Measurements from ENCODE around the gene KITLG. TPM values are rescaled to one million over a fixed set of nuclear protein-coding genes. Genes with fewer than 3 reads are reported as not detected.
A peak's percentile ranks its signal among the peaks of the same experiment; 100 is the strongest.

The KITLG gene
- total RNA-seq, 4 donors from 2014 or later: 10.2 to 27.5 (median 16.4) TPM

- no peak for TF ChIP-seq EP300 (IDR thresholded peaks at IDR 0.05)
- TF ChIP-seq, protein P1, sequence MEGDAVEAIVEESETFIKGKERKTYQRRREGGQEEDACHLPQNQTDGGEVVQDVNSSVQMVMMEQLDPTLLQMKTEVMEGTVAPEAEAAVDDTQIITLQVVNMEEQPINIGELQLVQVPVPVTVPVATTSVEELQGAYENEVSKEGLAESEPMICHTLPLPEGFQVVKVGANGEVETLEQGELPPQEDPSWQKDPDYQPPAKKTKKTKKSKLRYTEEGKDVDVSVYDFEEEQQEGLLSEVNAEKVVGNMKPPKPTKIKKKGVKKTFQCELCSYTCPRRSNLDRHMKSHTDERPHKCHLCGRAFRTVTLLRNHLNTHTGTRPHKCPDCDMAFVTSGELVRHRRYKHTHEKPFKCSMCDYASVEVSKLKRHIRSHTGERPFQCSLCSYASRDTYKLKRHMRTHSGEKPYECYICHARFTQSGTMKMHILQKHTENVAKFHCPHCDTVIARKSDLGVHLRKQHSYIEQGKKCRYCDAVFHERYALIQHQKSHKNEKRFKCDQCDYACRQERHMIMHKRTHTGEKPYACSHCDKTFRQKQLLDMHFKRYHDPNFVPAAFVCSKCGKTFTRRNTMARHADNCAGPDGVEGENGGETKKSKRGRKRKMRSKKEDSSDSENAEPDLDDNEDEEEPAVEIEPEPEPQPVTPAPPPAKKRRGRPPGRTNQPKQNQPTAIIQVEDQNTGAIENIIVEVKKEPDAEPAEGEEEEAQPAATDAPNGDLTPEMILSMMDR (IDR thresholded peaks at IDR 0.05): no peak
- TF ChIP-seq POLR2A (IDR thresholded peaks at IDR 0.05): no peak
- no peaks in the 10 kb centered on the region for H3K36me3 ChIP-seq
- no peak overlapping the region for H3K27ac ChIP-seq
- H3K4me1 ChIP-seq: peaks cover 0 to 28% (median 2%) of the 10 kb centered on the region in 4 donors
- no peaks in the 10 kb centered on the region for H3K27me3 ChIP-seq
- 76% methylated on average over 2 of the region's 2 CpGs for WGBS, 2 donors
- DNase-seq (ENCODE audit: low spot score in 2 of 2): no peak
- no peak overlapping the region for H3K4me3 ChIP-seq
- no peaks in the 10 kb centered on the region for H3K9me3 ChIP-seq
Observed at GRCh38 chr12:88559772-88560171, 20.5 kb downstream of the KITLG start.

- H3K36me3 ChIP-seq: no peaks in the 10 kb centered on the region
- H3K9me3 ChIP-seq: no peaks in the 10 kb centered on the region
- no peaks in the 10 kb centered on the region for H3K27me3 ChIP-seq
- TF ChIP-seq POLR2A (IDR thresholded peaks at IDR 0.05) (no peak), EP300 (IDR thresholded peaks at IDR 0.05) (no peak)
- TF ChIP-seq, protein P1 (IDR thresholded peaks at IDR 0.05): no peak
- peaks cover 0 to 33% (median 4%) of the 10 kb centered on the region in 4 donors for H3K4me1 ChIP-seq
- no peak overlapping the region for H3K27ac ChIP-seq
- WGBS, 2 donors: 78 to 83% methylated on average over 7 of the region's 7 CpGs
- no peak for DNase-seq (ENCODE audit: low spot score in 2 of 2)
- no peak overlapping the region for H3K4me3 ChIP-seq
Observed at GRCh38 chr12:88559199-88559598, 21.1 kb downstream of the KITLG start.

DNA sequence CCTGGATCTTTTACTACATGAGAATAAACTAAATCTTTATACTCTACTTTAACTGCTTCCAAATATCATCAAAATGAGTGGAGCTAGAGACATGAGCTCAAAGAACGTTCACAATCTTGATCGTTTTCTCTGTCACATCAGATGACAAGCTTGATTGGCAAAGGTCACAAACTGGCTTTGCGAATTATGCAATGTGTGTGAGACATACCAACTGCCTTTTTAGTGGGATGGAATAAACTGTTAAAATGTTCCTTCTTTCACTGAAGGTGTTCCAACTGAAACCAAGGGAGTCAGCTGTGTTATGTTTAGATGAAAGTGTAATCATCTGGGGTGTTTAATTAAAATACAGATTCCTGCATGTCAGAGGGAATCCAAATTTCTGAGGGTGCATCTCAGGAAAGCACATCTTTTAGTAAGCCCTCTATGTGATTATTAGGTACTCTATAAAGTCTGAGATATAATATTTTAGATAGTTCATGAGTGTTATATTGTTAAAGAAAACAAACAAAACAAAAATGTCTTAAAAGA is 21.9 kb downstream of the KITLG start:
- TF ChIP-seq POLR2A (IDR thresholded peaks at IDR 0.05): no peak
- no peaks in the 10 kb centered on the region for H3K27me3 ChIP-seq
- no peaks in the 10 kb centered on the region for H3K9me3 ChIP-seq
- no peak overlapping the region for H3K4me3 ChIP-seq
- H3K27ac ChIP-seq: no peak overlapping the region
- H3K36me3 ChIP-seq: no peaks in the 10 kb centered on the region
- no peak for DNase-seq (ENCODE audit: low spot score in 2 of 2)
- WGBS, 2 donors: 69 to 79% methylated on average over 3 of the region's 3 CpGs
- H3K4me1 ChIP-seq: peaks cover 0 to 39% (median 8%) of the 10 kb centered on the region in 4 donors

DNA sequence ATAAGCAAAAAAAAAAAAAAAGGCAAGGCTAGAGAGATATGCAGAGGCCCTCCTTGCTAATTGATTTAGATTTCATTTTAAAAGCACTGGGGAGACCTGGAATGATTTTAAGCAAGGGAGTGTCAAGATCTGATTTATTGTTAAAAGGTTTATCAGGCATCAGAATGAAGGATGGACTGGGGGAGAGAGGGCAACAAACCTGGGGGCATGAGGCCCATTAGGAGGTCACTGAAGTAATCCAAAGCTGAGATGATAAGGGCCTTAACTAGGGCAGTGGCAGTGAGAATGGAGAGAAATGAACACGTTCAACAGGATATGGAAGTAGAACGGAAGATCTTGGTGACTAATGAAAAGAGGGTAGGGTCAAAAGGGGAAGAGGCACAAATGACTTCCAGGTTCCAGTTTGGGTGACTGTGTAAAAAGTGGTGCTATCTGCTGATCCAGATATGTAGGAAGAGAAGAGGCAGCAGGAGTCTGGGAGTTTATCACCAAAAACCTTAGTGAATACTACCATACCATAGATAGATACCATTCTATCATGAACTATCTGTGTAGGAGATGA is 24.0 kb downstream of the KITLG start:
- Histone ChIP-seq H3K27ac (no peak overlapping the region), H3K4me1 (peaks cover 0 to 52% (median 16%) of the 10 kb centered on the region in 4 donors), H3K4me3 (no peak overlapping the region), H3K27me3 (no peaks in the 10 kb centered on the region), H3K36me3 (no peaks in the 10 kb centered on the region), H3K9me3 (no peaks in the 10 kb centered on the region)
- 74 to 78% methylated on average over 2 of the region's 2 CpGs for WGBS, 2 donors
- TF ChIP-seq EP300 (IDR thresholded peaks at IDR 0.05) (no peak), POLR2A (IDR thresholded peaks at IDR 0.05) (no peak)
- TF ChIP-seq, protein P1 (IDR thresholded peaks at IDR 0.05): no peak
- no peak for DNase-seq (ENCODE audit: low spot score in 2 of 2)

- H3K36me3 ChIP-seq: no peaks in the 10 kb centered on the region
- H3K9me3 ChIP-seq: no peaks in the 10 kb centered on the region
- TF ChIP-seq POLR2A (IDR thresholded peaks at IDR 0.05): no peak
- peak in 1 of 2 donors; percentile 76 for TF ChIP-seq EP300 (IDR thresholded peaks at IDR 0.05)
- TF ChIP-seq, protein P1 (IDR thresholded peaks at IDR 0.05): no peak
- peaks cover 0 to 61% (median 22%) of the 10 kb centered on the region in 4 donors for H3K4me1 ChIP-seq
- H3K27ac ChIP-seq: peak overlapping the region in 3 of 4 donors; percentile 48 to 64 (median 49)
- WGBS, 2 donors: 10 to 11% methylated on average over 3 of the region's 3 CpGs
- no peaks in the 10 kb centered on the region for H3K27me3 ChIP-seq
- DNase-seq (ENCODE audit: low spot score in 2 of 2): peak in 1 of 2 donors; percentile 44
- H3K4me3 ChIP-seq: no peak overlapping the region
Observed at GRCh38 chr12:88553941-88554658, 26.2 kb downstream of the KITLG start.
